Body of pancreas (tissue), 4 donors: ENCODE data around the gene ADCY5. TPM values are rescaled to one million over a fixed set of nuclear protein-coding genes. Genes with fewer than 3 reads are reported as not detected.

ENCODE experiments used
- ATAC-seq: fragments of 150-250 bp; one replicate; pipeline ENCODE4 v1.9.1; 2016
- DNase-seq, 4 donors: peaks; one replicate each; pipeline ENCODE4 v3.0.0-alpha.2; 2019
- H3K27ac ChIP-seq, 4 donors: fragments of 200-600 bp; sonication (generic); 1 replicate in 3 of 4; 2 replicates in 1 of 4; pipeline versions ENCODE4 v1.5.1 to v1.6.1; 2016 to 2019; ENCODE audit warnings: mild to moderate bottlenecking in 1 of 4, mixed read lengths in 1 of 4, moderate library complexity in 1 of 4
- H3K27me3 ChIP-seq, 2 donors: fragments of 200-600 bp; sonication (generic); one replicate each; pipeline ENCODE4 v1.6.0; 2016; ENCODE audit warnings: mild to moderate bottlenecking in 1 of 2
- H3K36me3 ChIP-seq, 2 donors: fragments of 200-600 bp; sonication (generic); replicated peaks in 1 of 2; 2 replicates each; pipeline ENCODE4 v1.5.1; 2016; ENCODE audit warnings: low read depth in 2 of 2; ENCODE audit not compliant: insufficient read depth in 1 of 2
- H3K4me1 ChIP-seq: fragments of 200-600 bp; sonication (generic); one replicate; pipeline ENCODE4 v1.6.0; 2016
- H3K4me3 ChIP-seq, 2 donors: fragments of 200-600 bp; sonication (generic); 1 replicate in 1 of 2; 2 replicates in 1 of 2; pipeline ENCODE4 v1.5.1; 2016 to 2019
- H3K9me3 ChIP-seq, 3 donors: fragments of 200-600 bp; sonication (generic); 1 replicate in 2 of 3; 2 replicates in 1 of 3; pipeline ENCODE4 v1.5.1; 2016
- POLR2A ChIP-seq, 3 donors: fragments of 450-650 bp; IDR thresholded peaks; one replicate each; pipeline ENCODE4 v1.6.1; 2016; ENCODE audit warnings: antibody characterized with exemption in 3 of 3, mild to moderate bottlenecking in 2 of 3
- WGBS, 2 donors: methylation state at CpG; one replicate each; pipeline ENCODE4 v1.1.5; 2017; 5-methylcytosine and 5-hydroxymethylcytosine counted together
- intact Hi-C: fragments of 100-400 bp; cut with DNase I; formaldehyde crosslinking; loops from one replicate; pipeline ENCODE4 v1.15.1; 2023
- total RNA-seq, 2 donors: library from RNA; depleted of rRNA; stranded (reverse); fragments of >200 nt; gene quantifications; one replicate each; pipeline ENCODE4 v1.1.0, GENCODE V29; 2016
- TF ChIP-seq, protein P1 (sequence below), 7 experiments: fragments of 450-650 bp in 4 of 7; fragments of 200-600 bp in 3 of 7; sonication (generic) in 3 of 7; IDR thresholded peaks; one replicate each; pipeline ENCODE4 v1.5.1; 2016 to 2019; ENCODE audit warnings: antibody characterized with exemption in 7 of 7

The ADCY5 gene
- total RNA-seq, 2 donors from 2014 or later, result 10.6 to 18.8 TPM

DNA sequence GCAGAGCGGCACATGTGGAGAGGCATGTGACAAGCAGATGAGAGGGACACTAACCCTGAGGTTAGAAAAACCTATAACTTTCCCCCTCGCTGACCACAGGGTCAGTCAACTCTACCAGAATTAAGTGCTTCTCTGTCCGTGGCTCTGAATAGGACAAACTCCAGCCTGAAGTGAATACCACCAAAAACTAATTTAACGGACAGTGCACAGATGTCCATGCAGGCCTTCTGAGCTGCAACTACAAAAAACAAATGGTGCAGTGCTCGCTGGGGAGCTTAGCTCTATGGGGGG is 59.3 kb downstream of the ADCY5 start:
- intact Hi-C loops, result no loop called here
- DNase-seq (no peak), ATAC-seq (no peak)
- no peak overlapping the region for H3K4me3 ChIP-seq
- 71% methylated on average over 4 to 5 of the region's 5 CpGs for WGBS, 2 donors
- peaks cover 48% of the 10 kb centered on the region for H3K4me1 ChIP-seq
- H3K27ac ChIP-seq, result no peak overlapping the region
- no peaks in the 10 kb centered on the region for H3K9me3 ChIP-seq
- no peaks in the 10 kb centered on the region for H3K36me3 ChIP-seq
- TF ChIP-seq POLR2A (IDR thresholded peaks at IDR 0.05), result no peak
- TF ChIP-seq, protein P1, sequence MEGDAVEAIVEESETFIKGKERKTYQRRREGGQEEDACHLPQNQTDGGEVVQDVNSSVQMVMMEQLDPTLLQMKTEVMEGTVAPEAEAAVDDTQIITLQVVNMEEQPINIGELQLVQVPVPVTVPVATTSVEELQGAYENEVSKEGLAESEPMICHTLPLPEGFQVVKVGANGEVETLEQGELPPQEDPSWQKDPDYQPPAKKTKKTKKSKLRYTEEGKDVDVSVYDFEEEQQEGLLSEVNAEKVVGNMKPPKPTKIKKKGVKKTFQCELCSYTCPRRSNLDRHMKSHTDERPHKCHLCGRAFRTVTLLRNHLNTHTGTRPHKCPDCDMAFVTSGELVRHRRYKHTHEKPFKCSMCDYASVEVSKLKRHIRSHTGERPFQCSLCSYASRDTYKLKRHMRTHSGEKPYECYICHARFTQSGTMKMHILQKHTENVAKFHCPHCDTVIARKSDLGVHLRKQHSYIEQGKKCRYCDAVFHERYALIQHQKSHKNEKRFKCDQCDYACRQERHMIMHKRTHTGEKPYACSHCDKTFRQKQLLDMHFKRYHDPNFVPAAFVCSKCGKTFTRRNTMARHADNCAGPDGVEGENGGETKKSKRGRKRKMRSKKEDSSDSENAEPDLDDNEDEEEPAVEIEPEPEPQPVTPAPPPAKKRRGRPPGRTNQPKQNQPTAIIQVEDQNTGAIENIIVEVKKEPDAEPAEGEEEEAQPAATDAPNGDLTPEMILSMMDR (IDR thresholded peaks at IDR 0.05), result no peak
- peaks cover 0 to 3% of the 10 kb centered on the region in 2 donors for H3K27me3 ChIP-seq

DNA sequence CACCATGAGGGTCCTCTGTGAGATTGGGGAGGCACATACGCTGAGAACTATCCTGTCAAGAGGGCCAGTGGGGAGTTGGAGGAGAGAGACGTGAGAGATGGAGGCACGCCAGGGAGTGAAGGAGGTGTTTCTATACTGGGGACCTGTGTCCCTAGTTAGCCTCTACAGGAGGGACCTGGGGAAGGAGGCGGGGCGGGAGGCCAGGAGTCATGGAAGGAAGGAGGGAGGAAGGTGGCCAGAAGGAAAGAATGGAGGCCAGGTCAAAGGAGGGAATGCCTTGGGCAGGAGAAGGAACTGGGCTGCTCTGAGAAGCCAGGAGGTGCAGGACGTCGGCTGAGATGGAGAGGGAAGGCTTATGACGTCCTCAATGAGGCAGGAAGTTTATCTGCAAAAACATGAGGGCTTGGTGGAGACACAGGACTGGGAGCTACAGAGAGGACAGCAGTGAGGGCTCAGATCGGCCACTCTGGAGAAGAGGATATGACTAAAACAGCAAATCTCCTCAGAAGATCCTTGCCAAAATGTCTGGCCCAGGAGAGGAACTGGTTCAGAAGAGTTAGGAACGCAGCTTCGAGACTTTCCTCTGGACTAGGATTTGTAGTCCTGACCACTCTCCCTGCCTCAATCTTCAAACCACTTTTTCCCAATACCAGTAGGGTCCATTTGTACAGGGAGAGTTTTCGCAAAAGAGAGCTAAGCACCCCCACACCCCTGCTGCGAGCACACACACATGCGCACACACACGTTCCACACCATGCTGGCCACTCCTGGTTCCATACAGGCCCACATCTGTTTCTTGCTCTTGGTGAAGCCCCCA is 59.9 kb downstream of the ADCY5 start:
- peaks cover 51% of the 10 kb centered on the region for H3K4me1 ChIP-seq
- 72 to 85% methylated on average over 15 of the region's 15 CpGs for WGBS, 2 donors
- ATAC-seq (no peak), DNase-seq (no peak)
- H3K36me3 ChIP-seq, result no peaks in the 10 kb centered on the region
- H3K4me3 ChIP-seq, result no peak overlapping the region
- intact Hi-C loops, result no loop called here
- H3K27me3 ChIP-seq, result peaks cover 0 to under 1% of the 10 kb centered on the region in 2 donors
- H3K9me3 ChIP-seq, result no peaks in the 10 kb centered on the region
- peak overlapping the region in 1 of 4 donors; percentile 44 for H3K27ac ChIP-seq
- TF ChIP-seq, protein P1 (IDR thresholded peaks at IDR 0.05), result no peak
- no peak for TF ChIP-seq POLR2A (IDR thresholded peaks at IDR 0.05)

DNA sequence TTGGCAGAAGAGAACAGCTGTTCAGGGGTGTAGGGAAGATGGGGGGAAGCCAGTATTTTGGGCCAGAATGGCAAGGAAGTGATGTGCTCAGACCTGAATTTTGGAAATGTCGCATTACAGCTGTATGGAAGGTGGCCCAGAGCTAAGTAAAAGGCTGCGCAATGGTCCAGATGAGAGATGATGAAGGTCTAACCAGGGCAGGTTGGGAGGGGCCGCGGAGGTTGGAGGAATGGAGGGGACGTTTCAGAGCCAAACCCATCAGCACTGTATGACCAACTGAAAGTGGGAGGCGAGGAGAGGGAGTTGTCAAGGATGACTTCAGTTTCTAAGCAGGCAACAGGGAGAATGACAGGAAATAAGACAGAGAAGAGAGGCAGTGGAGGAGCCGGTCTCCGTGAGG is 60.8 kb downstream of the ADCY5 start:
- H3K4me1 ChIP-seq, result peaks cover 51% of the 10 kb centered on the region
- no peaks in the 10 kb centered on the region for H3K27me3 ChIP-seq
- no peaks in the 10 kb centered on the region for H3K36me3 ChIP-seq
- no peaks in the 10 kb centered on the region for H3K9me3 ChIP-seq
- 82 to 84% methylated on average over 8 of the region's 8 CpGs for WGBS, 2 donors
- intact Hi-C loops, result no loop called here
- DNase-seq (no peak), ATAC-seq (no peak)
- TF ChIP-seq, protein P1 (IDR thresholded peaks at IDR 0.05), result no peak
- TF ChIP-seq POLR2A (IDR thresholded peaks at IDR 0.05), result no peak
- H3K27ac ChIP-seq, result peak overlapping the region in 2 of 4 donors; percentile 24 to 34
- no peak overlapping the region for H3K4me3 ChIP-seq

DNA sequence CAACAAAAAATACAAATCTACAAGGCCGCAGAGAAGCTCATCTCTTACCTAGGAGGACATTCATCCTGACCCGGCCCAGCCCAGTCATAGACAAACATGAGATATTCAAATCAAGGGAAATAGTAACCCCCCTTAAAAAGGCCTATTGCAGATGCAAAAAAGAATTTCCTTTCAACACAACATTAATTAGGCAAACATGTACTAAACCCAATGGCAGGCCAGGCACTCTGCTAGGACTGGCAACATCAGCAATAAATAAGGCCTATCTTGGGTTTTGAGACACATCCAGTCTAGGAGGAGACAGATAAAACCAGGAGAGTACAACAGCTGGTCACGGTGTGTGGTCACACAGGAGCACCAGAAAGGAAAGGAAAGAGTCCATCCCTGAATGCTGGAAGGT is 61.4 kb downstream of the ADCY5 start:
- Histone ChIP-seq H3K36me3 (no peaks in the 10 kb centered on the region), H3K27ac (peak overlapping the region in 3 of 4 donors; percentile 24 to 34 (median 32)), H3K4me1 (peaks cover 51% of the 10 kb centered on the region), H3K4me3 (no peak overlapping the region), H3K9me3 (no peaks in the 10 kb centered on the region), H3K27me3 (no peaks in the 10 kb centered on the region)
- 56 to 62% methylated on average over 3 of the region's 3 CpGs for WGBS, 2 donors
- no peak for TF ChIP-seq POLR2A (IDR thresholded peaks at IDR 0.05)
- TF ChIP-seq, protein P1 (IDR thresholded peaks at IDR 0.05), result no peak
- DNase-seq (no peak), ATAC-seq (no peak)
- intact Hi-C loops, result no loop called here
